Measurements from ENCODE around the gene CAB39L.

Gene CAB39L

DNA sequence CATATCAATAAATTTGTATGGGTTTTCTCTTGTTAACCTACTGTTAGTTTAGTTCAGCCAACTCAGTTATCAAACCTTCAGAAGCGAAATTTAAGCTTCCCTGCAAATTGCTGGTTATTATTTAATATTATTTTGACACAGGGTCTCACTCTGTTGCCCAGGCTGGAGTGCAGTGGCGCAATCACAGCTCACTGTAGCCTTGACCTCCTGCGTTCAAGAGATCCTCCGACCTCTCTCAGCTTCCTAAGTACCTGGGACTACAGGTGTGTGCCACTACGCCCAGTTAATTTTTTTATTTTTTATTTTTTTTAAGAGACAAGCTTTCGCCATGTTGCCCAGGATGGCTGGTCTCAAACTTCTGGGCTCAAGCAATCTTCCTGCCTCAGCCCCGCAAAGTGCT lies 6.2 kb downstream of the CAB39L start:
- no peak overlapping the region for H3K9ac ChIP-seq

DNA sequence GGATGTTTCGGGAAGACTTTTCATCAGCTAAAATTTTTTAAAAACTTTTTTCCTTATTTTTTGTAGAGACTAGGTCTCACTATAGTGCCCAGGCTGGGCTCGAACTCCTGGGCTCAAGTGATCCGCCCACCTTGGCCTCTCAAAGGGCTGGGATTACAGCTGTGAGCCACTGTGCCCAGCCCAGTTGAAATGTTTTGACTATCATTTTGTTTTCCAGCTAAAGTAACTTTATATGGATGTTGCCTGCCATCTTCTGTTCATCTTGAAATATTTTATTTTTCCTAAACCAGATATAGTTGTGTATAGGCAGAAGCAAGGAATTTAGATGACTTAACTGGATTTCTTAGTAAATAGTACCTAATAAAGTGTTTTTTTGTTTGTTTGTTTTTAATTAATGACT lies 7.0 kb downstream of the CAB39L start:
- no peaks in the 10 kb centered on the region for H3K4me1 ChIP-seq
- no peaks in the 10 kb centered on the region for H3K36me3 ChIP-seq (ENCODE audit: control insufficient read depth, insufficient read depth, low read length)
- no peak overlapping the region for H3K4me2 ChIP-seq (ENCODE audit: low read length)
- no peaks in the 10 kb centered on the region for H3K9me3 ChIP-seq (ENCODE audit: control insufficient read depth, low read length)
- no peaks in the 10 kb centered on the region for H3K79me2 ChIP-seq
- no peak overlapping the region for H2AFZ ChIP-seq
- no peaks in the 10 kb centered on the region for H3K27me3 ChIP-seq (ENCODE audit: control insufficient read depth, insufficient read depth, low read length)
- H3K4me3 ChIP-seq (ENCODE audit: low read depth, low read length) = no peak overlapping the region
- no peak overlapping the region for H3K27ac ChIP-seq
- TF ChIP-seq CTCF (IDR thresholded peaks at IDR 0.05) = no peak
- H3K9ac ChIP-seq = no peak overlapping the region

More for the DNA sequence above, 6.2 kb downstream of the CAB39L start:
- Histone ChIP-seq H2AFZ (no peak overlapping the region), H3K9me3 (ENCODE audit: control insufficient read depth, low read length) (no peaks in the 10 kb centered on the region), H3K4me2 (ENCODE audit: low read length) (no peak overlapping the region), H3K4me1 (no peaks in the 10 kb centered on the region), H3K79me2 (no peaks in the 10 kb centered on the region), H3K27ac (no peak overlapping the region), H3K27me3 (ENCODE audit: control insufficient read depth, insufficient read depth, low read length) (no peaks in the 10 kb centered on the region), H3K4me3 (ENCODE audit: low read depth, low read length) (no peak overlapping the region), H3K36me3 (ENCODE audit: control insufficient read depth, insufficient read depth, low read length) (no peaks in the 10 kb centered on the region)
- TF ChIP-seq CTCF (IDR thresholded peaks at IDR 0.05) = no peak

DNA sequence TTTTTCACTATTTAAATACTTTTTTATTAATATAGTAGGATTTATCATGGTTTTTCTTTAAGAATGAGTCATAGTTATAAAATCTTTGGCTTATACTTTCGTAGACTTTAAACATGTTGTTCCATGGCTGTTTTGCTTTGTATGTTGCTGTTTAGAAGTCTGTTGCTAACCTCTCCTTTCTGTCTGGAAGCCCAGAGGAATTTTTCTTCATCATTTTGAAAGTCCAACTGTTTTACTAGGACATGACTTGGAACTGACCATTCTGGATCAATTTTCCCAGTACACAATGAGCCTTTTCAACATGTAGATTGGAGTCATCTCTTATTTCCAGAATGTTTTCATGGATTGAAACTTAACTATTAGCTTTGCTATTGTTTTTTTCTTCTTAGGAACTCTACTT lies 7.9 kb downstream of the CAB39L start:
- Histone ChIP-seq H3K4me2 (ENCODE audit: low read length) (no peak overlapping the region), H3K9ac (no peak overlapping the region), H3K27me3 (ENCODE audit: control insufficient read depth, insufficient read depth, low read length) (no peaks in the 10 kb centered on the region), H3K79me2 (no peaks in the 10 kb centered on the region), H2AFZ (no peak overlapping the region), H3K4me1 (no peaks in the 10 kb centered on the region), H3K9me3 (ENCODE audit: control insufficient read depth, low read length) (no peaks in the 10 kb centered on the region), H3K4me3 (ENCODE audit: low read depth, low read length) (no peak overlapping the region), H3K36me3 (ENCODE audit: control insufficient read depth, insufficient read depth, low read length) (no peaks in the 10 kb centered on the region), H3K27ac (no peak overlapping the region)
- TF ChIP-seq CTCF (IDR thresholded peaks at IDR 0.05) = no peak

GRCh38 chr13:49429121-49429520 lies 14.7 kb downstream of the CAB39L start:
- no peak overlapping the region for H3K9ac ChIP-seq
- no peak for TF ChIP-seq CTCF (IDR thresholded peaks at IDR 0.05)
- no peaks in the 10 kb centered on the region for H3K79me2 ChIP-seq
- H3K4me1 ChIP-seq = no peaks in the 10 kb centered on the region
- no peak overlapping the region for H3K4me3 ChIP-seq (ENCODE audit: low read depth, low read length)
- no peaks in the 10 kb centered on the region for H3K36me3 ChIP-seq (ENCODE audit: control insufficient read depth, insufficient read depth, low read length)
- no peak overlapping the region for H3K4me2 ChIP-seq (ENCODE audit: low read length)
- no peak overlapping the region for H2AFZ ChIP-seq
- H3K27me3 ChIP-seq (ENCODE audit: control insufficient read depth, insufficient read depth, low read length) = no peaks in the 10 kb centered on the region
- H3K9me3 ChIP-seq (ENCODE audit: control insufficient read depth, low read length) = no peaks in the 10 kb centered on the region
- no peak overlapping the region for H3K27ac ChIP-seq

- H3K27me3 ChIP-seq (ENCODE audit: control insufficient read depth, insufficient read depth, low read length) = no peaks in the 10 kb centered on the region
These were observed 15.7 kb downstream of the CAB39L start for GRCh38 chr13:49428041-49428763.

More at GRCh38 chr13:49428041-49428763, 15.7 kb downstream of the CAB39L start:
- Histone ChIP-seq H3K4me1 (no peaks in the 10 kb centered on the region), H3K9ac (no peak overlapping the region), H3K27ac (no peak overlapping the region), H3K4me3 (ENCODE audit: low read depth, low read length) (no peak overlapping the region), H2AFZ (no peak overlapping the region), H3K36me3 (ENCODE audit: control insufficient read depth, insufficient read depth, low read length) (no peaks in the 10 kb centered on the region), H3K9me3 (ENCODE audit: control insufficient read depth, low read length) (no peaks in the 10 kb centered on the region), H3K4me2 (ENCODE audit: low read length) (no peak overlapping the region), H3K79me2 (no peaks in the 10 kb centered on the region)
- no peak for TF ChIP-seq CTCF (IDR thresholded peaks at IDR 0.05)
